Endometrium (tissue), 2 donors: ENCODE data around the gene AMDHD2.
"Not testable (repeated sequence)": the region's sequence is repeated elsewhere in the genome, so short reads cannot be mapped to it uniquely, and the experiment has no call there.

ENCODE experiments used
- FAIRE-seq: peaks from 2 replicates; lab custom pipeline; 2012; peaks lifted over from hg19 to GRCh38; lab: Jason Lieb, UNC
- donor health status: control.
- donor health status: control.

Gene AMDHD2, protein sequence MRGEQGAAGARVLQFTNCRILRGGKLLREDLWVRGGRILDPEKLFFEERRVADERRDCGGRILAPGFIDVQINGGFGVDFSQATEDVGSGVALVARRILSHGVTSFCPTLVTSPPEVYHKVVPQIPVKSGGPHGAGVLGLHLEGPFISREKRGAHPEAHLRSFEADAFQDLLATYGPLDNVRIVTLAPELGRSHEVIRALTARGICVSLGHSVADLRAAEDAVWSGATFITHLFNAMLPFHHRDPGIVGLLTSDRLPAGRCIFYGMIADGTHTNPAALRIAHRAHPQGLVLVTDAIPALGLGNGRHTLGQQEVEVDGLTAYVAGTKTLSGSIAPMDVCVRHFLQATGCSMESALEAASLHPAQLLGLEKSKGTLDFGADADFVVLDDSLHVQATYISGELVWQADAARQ

GRCh38 chr16:2520097-2520783 lies at the start of gene AMDHD2:
Gene AMDHD2 (plus strand): TSS chr16:2520371. CDS start chr16:2520459, 88 bp downstream.
- FAIRE-seq, result no peak

GRCh38 chr16:2470603-2471015 lies 49.6 kb upstream of the AMDHD2 start:
- FAIRE-seq, result no peak

DNA sequence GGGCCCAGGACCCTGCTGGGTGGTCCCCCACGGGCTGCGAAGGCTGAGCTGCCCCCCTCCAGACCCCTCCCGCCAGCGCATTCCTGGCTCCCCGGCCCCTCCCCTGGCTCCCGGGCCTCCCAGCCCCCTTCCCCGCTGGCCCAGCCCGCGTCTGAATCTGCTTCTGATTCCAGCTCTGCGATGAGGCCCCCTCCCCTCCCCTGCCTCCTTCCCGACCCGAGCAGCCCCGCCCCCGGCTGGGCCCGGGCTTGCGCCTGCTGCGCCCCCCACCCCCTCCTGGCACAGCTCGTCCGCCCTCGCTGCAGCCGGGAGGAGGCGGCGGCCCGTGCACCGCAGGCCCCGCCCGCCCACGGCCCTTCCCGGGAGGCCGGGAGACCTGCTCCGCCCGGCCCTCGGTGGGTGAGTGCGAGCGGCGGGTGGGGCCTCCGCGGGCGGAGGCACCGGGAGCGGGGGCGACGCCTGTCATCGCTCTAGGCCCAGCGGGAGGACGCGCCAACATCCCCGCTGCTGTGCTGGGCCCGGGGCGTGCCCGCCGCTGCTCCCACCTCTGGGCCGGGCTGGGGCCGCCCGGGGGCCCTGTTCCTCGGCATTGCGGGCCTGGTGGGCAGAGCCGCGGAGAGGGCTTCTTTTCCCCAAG lies 49.0 kb upstream of the AMDHD2 start, which contains the start of gene NTN3:
Gene NTN3, plus strand, starts transcription at position 282 of the 637 bp plus-strand sequence. CDS start 405 bp downstream, outside the sequence.
- no peak for FAIRE-seq

- no peak for FAIRE-seq
These were observed 48.3 kb upstream of the AMDHD2 start for GRCh38 chr16:2471653-2472487.

GRCh38 chr16:2472488-2472864 lies 47.7 kb upstream of the AMDHD2 start:
- FAIRE-seq, result no peak

- no peak for FAIRE-seq
These were observed 47.2 kb upstream of the AMDHD2 start for GRCh38 chr16:2472885-2473445.

DNA sequence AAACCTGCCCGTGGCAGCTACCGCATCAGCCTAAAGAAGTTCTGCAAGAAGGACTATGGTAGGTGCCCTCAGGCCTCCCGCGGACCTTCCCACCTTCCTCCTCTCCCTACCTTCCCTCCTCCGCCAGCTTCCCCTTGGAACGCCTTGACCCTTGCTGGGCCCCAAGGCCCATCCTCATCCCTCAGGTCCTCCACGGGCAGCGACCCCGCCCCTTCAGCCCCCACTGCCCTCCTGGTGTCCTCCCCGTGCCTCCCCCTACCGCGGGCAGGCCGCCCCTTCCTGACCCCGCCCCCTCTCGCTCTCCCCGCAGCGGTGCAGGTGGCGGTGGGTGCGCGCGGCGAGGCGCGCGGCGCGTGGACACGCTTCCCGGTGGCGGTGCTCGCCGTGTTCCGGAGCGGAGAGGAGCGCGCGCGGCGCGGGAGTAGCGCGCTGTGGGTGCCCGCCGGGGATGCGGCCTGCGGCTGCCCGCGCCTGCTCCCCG lies 46.7 kb upstream of the AMDHD2 start:
- no peak for FAIRE-seq

DNA sequence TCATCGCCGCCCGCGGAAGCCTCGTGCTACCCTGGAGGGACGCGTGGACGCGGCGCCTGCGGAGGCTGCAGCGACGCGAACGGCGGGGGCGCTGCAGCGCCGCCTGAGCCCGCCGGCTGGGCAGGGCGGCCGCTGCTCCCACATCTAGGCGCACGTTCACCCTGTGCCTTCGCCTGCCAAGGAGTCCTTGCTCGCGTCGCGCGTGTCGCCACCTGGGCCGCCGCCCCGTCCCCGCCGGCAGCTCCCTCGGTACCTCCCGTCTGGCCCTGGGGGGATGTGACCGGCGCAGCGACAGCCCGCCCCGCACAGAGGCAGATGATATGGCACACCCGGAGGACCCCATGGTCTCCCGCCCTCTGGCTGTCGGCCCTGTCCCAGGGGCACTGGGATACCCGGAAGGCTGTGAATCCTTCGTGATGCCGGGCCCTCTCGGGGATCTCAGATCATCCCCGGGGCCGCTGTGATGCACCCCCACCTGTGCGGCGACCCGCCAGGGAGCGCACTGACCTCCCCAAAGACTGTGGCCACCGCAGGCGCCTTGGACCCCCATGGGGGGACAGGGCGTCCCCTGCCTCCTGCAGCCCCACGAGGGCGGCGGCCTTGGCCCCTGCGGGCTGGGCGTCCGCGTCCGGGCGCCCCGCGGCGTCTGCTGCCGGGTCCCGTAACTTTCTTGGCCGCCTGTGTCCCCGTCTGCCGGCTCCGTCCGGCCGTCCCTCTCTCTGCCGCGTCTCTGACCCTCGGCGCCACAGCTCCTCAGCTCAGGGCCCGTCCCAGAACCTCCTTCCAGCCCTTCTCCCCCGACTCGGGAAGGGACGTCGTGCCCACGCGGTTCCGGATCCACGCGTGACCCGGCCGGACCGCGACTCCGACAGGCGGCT lies 45.9 kb upstream of the AMDHD2 start:
- FAIRE-seq, result no peak

GRCh38 chr16:2474877-2475412 lies 45.2 kb upstream of the AMDHD2 start, which contains the start of gene TBC1D24:
Gene TBC1D24 (plus strand): TSS chr16:2475127. CDS start chr16:2496149, 21,022 bp downstream.
- FAIRE-seq, result no peak

DNA sequence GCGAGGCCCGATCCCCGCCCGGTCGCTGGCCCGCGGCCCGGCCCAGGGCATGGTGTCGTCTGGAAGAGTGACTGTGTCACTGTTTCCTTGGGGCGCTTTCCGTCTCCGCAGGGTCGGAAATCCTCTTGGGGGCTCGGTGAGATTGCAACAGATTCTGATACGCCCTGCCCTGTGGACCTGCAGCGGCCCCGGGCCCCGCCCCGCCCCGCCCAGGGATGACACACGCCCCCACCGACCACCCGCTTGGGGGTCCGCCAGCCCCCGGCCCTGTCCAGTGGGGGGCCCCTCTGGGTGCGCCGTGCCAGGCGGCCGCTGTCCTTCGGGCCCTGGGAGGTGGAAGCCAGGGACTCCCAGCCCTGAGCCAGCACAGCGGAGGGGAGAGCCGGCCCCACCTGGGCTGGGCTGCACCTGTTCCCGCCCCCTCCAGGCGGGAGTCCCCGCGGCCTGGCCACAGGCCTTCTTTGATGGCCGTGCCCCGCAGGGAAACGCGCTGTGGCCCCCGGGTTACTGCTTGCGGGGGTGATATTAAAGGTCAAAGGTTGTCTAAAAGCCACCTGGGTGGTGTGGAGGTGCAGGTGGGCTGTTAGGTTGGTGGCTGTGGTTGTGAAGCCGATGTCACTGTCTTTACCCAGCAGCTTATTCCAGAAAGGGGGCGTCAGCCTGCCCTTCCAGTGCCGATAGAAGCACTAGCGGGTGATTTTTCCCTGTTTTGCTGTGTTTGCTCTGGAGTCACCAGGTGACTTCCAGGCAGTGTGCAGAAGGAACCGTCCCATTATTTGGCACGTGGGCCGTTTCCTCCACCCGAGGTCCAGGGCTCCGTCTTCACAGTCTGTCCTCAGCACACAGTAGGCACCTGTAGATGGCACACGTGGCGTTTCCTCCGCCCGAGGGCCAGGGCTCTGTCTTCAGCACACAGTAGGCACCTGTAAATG lies 44.5 kb upstream of the AMDHD2 start:
- no peak for FAIRE-seq

DNA sequence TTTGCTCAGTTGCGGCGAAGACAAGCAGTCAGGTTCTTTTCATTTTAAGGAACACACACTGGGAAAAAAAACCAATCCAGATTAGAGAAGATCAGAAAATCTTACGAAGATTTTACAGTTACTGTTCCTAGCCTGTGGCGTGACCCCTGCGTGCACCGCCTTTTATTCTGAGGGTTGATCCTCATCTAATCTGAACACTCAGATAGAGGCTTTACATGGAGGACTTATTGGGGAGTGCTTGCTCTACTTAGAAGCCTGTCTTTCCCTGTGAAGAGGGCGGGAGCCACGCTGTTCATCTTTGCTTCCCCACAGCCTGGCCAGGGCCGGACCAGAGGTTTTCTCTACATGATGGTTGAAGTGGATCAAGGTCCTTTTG lies 43.8 kb upstream of the AMDHD2 start:
- FAIRE-seq, result no peak

DNA sequence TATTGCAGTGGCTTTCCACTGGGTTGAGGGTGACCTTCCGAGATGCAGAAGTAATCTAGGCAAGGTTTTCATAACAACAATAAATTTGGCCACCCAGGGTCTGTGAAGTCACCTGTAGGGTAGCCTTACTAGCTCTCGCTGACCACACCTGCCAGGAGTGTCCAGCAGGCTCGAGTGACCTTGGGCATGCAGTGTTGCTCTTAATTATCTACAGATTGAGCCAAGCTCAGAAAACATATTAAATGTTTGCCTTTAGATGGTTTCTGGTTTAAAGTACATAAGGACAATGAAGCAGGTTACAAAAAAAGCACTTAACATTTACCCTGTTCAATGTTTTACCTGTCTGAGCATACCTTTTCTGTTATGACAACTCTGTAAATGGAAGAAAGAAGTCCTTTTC lies 43.4 kb upstream of the AMDHD2 start:
- FAIRE-seq, result no peak

DNA sequence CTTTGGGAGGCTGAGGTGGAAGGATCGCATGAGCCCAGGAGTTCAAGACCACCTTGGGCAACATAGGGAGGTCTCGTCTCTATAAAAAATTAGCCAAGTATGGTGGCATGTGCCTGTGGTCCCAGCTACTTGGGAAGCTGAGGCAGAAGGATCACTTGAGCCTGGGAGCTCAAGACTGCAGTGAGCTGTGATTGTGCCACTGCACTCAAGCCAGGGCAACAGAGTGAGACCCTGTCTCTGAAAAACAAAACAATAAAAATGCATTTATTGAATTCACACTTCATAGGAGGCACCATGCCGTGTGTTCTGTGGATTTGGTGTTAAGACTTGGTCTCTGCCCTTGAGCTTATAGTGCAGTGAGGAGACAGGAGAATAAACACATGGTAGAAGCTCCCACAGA lies 42.8 kb upstream of the AMDHD2 start:
- FAIRE-seq, result no peak

DNA sequence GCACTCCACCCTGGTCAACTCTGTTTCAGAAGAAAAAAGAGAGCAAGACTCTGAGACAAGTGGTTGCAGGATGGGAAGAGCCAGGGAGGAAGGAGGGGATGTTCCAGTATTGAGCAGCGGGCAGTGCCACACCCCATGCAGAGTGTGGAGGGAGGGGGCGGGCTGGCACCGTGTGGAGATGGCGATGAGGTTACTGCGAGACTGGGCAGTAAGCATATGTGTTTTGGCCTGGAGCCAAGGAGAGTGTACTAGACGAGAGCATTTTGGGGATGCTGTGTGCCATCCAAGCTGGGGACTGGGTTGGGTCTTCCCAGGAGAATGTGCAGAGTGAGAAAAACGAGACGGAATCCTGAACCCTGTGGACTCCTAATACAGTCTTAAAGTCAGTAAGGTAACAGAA lies 41.9 kb upstream of the AMDHD2 start:
- no peak for FAIRE-seq

GRCh38 chr16:2479996-2480395 lies 40.2 kb upstream of the AMDHD2 start:
- not testable (repeated sequence) for FAIRE-seq

DNA sequence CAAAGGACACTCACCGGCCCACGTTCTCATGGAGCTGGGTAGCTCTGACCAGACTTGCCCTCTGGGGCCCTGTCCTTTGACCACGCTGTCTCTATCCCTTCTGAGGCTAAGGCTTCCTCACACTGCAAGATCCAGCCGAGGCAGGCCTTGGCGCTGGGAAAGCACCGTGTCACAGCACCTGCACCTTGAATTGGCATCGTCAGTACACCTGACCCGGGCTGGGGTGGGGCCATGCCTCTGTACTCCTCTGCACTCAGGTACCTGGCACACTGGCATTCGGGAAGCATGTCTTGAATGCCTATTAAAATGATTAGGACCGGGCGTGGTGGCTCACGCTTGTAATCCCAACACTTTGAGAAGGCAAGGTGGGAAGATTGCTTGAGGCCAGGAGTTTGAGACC lies 39.2 kb upstream of the AMDHD2 start:
- no peak for FAIRE-seq

- no peak for FAIRE-seq
These were observed 38.5 kb upstream of the AMDHD2 start for GRCh38 chr16:2481676-2482075.

DNA sequence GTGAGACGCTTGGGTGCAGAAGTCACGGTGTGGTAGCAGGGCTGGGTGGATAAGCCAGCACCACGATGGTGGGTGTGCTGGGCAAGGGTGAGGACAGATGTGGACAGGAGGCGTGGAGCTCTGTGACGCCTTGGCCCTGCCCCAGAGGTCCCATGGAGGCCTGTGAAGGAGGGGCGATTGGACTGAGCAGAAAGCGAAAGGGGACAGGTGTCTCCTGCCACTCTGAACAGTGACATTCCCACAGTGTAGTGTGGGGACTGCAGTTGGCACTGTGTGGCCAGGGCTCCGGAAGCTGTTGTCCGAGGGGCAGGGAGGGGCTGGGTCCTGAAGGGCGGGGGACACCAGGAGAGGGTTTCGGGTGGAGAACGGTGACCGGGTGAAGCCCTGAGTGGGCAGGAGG lies 37.9 kb upstream of the AMDHD2 start:
- FAIRE-seq, result no peak
